HepG2 (cell line): ENCODE data around the gene SEPTIN10. TPM values are rescaled to one million over a fixed set of nuclear protein-coding genes. Genes with fewer than 3 reads are reported as not detected.

Source experiments
- CREBL2 ChIP-seq: sonication (generic); formaldehyde crosslinking; IDR thresholded peaks from 2 replicates; pipeline ENCODE4 v1.8.1; 2023; ENCODE audit warnings: missing genetic modification reagents, mild to moderate bottlenecking, borderline replicate concordance
- CSRNP2 ChIP-seq: sonication (generic); formaldehyde crosslinking; conservative IDR thresholded peaks from 2 replicates; pipeline ENCODE4 v1.8.0; 2022; ENCODE audit warnings: low read depth, missing genetic modification reagents
- E2F2 ChIP-seq: sonication (generic); formaldehyde crosslinking; IDR thresholded peaks from 2 replicates; pipeline ENCODE4 v1.4.0; 2020; ENCODE audit warnings: missing genetic modification reagents, borderline replicate concordance
- FOXA1 ChIP-seq, 2 experiments: fragments of 450-650 bp in 1 of 2; sonication (generic) in 1 of 2; formaldehyde crosslinking in 1 of 2; IDR thresholded peaks; 2 replicates each; pipeline versions ENCODE4 v1.4.0 to v1.6.1; 2016 to 2020; ENCODE audit warnings: missing genetic modification reagents in 1 of 2
- GTF3A ChIP-seq: sonication (generic); formaldehyde crosslinking; conservative IDR thresholded peaks from 2 replicates; pipeline ENCODE4 v1.4.0; 2020; ENCODE audit warnings: mild to moderate bottlenecking, missing genetic modification reagents
- KLF15 ChIP-seq: sonication (generic); formaldehyde crosslinking; IDR thresholded peaks from 2 replicates; pipeline ENCODE4 v1.8.1; 2023; ENCODE audit warnings: borderline replicate concordance, mild to moderate bottlenecking, inconsistent platforms, missing genetic modification reagents, mixed read lengths
- KLF9 ChIP-seq: IDR thresholded peaks from 2 replicates; pipeline ENCODE4 v1.6.1; 2016; ENCODE audit warnings: low read depth
- MLX ChIP-seq: IDR thresholded peaks from 2 replicates; pipeline ENCODE4 v1.6.1; 2016
- NBN ChIP-seq: fragments of 450-650 bp; conservative IDR thresholded peaks from 2 replicates; pipeline ENCODE4 v1.6.1; 2017
- NFYC ChIP-seq: IDR thresholded peaks from 2 replicates; pipeline ENCODE4 v1.6.1; 2016; ENCODE audit warnings: missing genetic modification reagents, missing compliant biosample characterization
- RFX3 ChIP-seq: IDR thresholded peaks from 2 replicates; pipeline ENCODE4 v1.6.1; 2016; ENCODE audit warnings: missing biosample characterization, missing genetic modification reagents
- SKIL ChIP-seq: sonication (generic); formaldehyde crosslinking; IDR thresholded peaks from 2 replicates; pipeline ENCODE4 v1.8.0; 2022; ENCODE audit warnings: missing genetic modification reagents, mild to moderate bottlenecking, moderate library complexity, borderline replicate concordance
- SRSF1 ChIP-seq: fragments of 200-400 bp; formaldehyde crosslinking; optimal IDR thresholded peaks from 2 replicates; pipeline ENCODE3; 2017; ENCODE audit warnings: mild to moderate bottlenecking, low read depth, low read length, moderate library complexity
- TCF12 ChIP-seq, 2 experiments: fragments of 450-650 bp in 1 of 2; sonication (generic) in 1 of 2; formaldehyde crosslinking in 1 of 2; IDR thresholded peaks; 2 replicates each; pipeline versions ENCODE4 v1.6.1 to v1.8.0; 2017 to 2022; ENCODE audit warnings: antibody characterized with exemption in 1 of 2, mild to moderate bottlenecking in 1 of 2, missing genetic modification reagents in 1 of 2, moderate library complexity in 1 of 2
- ZFP91 ChIP-seq: sonication (generic); formaldehyde crosslinking; IDR thresholded peaks from 2 replicates; pipeline ENCODE4 v1.9.0; 2022; ENCODE audit warnings: missing genetic modification reagents, mild to moderate bottlenecking, borderline replicate concordance
- ZNF510 ChIP-seq: sonication (generic); formaldehyde crosslinking; IDR thresholded peaks from 2 replicates; pipeline ENCODE4 v1.4.0; 2020; ENCODE audit warnings: low read depth, mild to moderate bottlenecking, missing genetic modification reagents
- ZNF563 ChIP-seq: sonication (generic); formaldehyde crosslinking; IDR thresholded peaks from 2 replicates; pipeline ENCODE4 v1.8.0; 2022; ENCODE audit warnings: mild to moderate bottlenecking, moderate library complexity, missing genetic modification reagents
- ZNF7 ChIP-seq: IDR thresholded peaks from 2 replicates; pipeline ENCODE4 v1.6.1; 2016; ENCODE audit warnings: missing biosample characterization, missing genetic modification reagents
- polyA plus RNA-seq, 8 experiments: library from polyadenylated mRNA; depleted of rRNA in 3 of 8; stranded (reverse) in 7 of 8; unstranded in 1 of 8; fragments of >200 nt; fragmentation: Illumina TruSeq in 4 of 8; extraction: Trizol in 4 of 8; gene quantifications; 2 replicates each; pipeline versions ENCODE4 v1.2.1 to v1.2.3, GENCODE V29; 2011 to 2016; ENCODE audit warnings: low read depth in 4 of 8, missing spikeins in 1 of 8, mixed read lengths in 1 of 8; ENCODE audit not compliant: insufficient read depth in 1 of 8
- total RNA-seq, 5 experiments: library from RNA; depleted of rRNA; stranded (reverse); fragments of >200 nt; fragmentation: Illumina TruSeq; extraction: Trizol; gene quantifications; 2 replicates each; pipeline ENCODE4 v1.2.3, GENCODE V29; 2016; ENCODE audit warnings: low read depth in 1 of 5
- TF ChIP-seq, protein P1 (sequence below): sonication (generic); formaldehyde crosslinking; IDR thresholded peaks from 2 replicates; pipeline ENCODE4 v1.4.0; 2020; ENCODE audit warnings: missing genetic modification reagents

Gene SEPTIN10
- total and polyA plus RNA-seq, 2 of the 13 experiments (the other 11 are each of a cell fraction or from before 2014, with no cell fraction given) = 45.8 to 67.5 TPM

GRCh38 chr2:109637749-109638570 is 24.2 kb upstream of the SEPTIN10 start (continued):
- TF ChIP-seq TCF12 (IDR thresholded peaks at IDR 0.05) (no peak), TCF12 (CRISPR knock-in tag; IDR thresholded peaks at IDR 0.05) (no peak), ZFP91 (CRISPR knock-in tag) (no peak), ZNF563 (CRISPR knock-in tag) (no peak), KLF15 (CRISPR knock-in tag) (no peak), ZNF7 (CRISPR knock-in tag) (no peak), MLX (CRISPR knock-in tag) (peak; percentile 57; the same call in 1 of the 2 replicates), CSRNP2 (CRISPR knock-in tag) (no peak), RFX3 (no peak), GTF3A (no peak), NFYC (CRISPR knock-in tag) (no peak), ZNF510 (CRISPR knock-in tag) (no peak), KLF9 (CRISPR knock-in tag) (no peak), E2F2 (CRISPR knock-in tag) (no peak), FOXA1 (IDR thresholded peaks at IDR 0.05) (no peak), FOXA1 (CRISPR knock-in tag; IDR thresholded peaks at IDR 0.05) (no peak), SKIL (CRISPR knock-in tag) (peak; percentile 44; the same call in 1 of the 2 replicates), CREBL2 (CRISPR knock-in tag) (no peak), NBN (no peak), SRSF1 (no peak)
- TF ChIP-seq, protein P1, sequence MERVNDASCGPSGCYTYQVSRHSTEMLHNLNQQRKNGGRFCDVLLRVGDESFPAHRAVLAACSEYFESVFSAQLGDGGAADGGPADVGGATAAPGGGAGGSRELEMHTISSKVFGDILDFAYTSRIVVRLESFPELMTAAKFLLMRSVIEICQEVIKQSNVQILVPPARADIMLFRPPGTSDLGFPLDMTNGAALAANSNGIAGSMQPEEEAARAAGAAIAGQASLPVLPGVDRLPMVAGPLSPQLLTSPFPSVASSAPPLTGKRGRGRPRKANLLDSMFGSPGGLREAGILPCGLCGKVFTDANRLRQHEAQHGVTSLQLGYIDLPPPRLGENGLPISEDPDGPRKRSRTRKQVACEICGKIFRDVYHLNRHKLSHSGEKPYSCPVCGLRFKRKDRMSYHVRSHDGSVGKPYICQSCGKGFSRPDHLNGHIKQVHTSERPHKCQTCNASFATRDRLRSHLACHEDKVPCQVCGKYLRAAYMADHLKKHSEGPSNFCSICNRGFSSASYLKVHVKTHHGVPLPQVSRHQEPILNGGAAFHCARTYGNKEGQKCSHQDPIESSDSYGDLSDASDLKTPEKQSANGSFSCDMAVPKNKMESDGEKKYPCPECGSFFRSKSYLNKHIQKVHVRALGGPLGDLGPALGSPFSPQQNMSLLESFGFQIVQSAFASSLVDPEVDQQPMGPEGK (CRISPR knock-in tag) = no peak
